HG03521 (cell line): ENCODE measurements around the gene RPRD2.
A peak's percentile ranks its signal among the peaks of the same experiment; 100 is the strongest.

Source experiments
- ATAC-seq: cut with Tn5 transposase; IDR thresholded peaks from one replicate; pipeline ENCODE4 v1.9.1; 2021; ENCODE audit warnings: mild to moderate bottlenecking, moderate library complexity; ENCODE audit not compliant: unreplicated experiment

Gene RPRD2

GRCh38 chr1:150512846-150513245 lies 148.9 kb downstream of the RPRD2 start:
- no peak for ATAC-seq

GRCh38 chr1:150513351-150513791 lies 149.4 kb downstream of the RPRD2 start:
- no peak for ATAC-seq

DNA sequence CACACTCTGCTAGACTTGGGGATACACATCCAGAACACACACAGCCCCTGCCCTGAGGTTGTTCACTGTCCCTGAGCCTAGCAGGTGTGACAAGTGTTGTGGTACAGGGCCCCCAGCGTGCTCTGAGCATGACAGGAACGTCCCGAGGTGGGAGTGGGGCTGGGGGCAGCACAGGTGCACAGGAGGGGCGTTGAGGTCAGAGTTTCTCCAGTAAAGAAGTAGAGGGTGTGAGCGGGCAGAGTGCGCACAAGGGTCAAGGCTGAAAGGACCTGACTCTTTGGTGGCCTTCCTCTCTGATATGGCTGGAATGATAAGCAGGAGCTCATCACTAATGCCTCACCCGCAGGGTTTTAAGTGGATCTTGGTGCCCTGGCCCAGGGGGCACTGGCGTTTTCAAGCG lies 150.3 kb downstream of the RPRD2 start:
- no peak for ATAC-seq

DNA sequence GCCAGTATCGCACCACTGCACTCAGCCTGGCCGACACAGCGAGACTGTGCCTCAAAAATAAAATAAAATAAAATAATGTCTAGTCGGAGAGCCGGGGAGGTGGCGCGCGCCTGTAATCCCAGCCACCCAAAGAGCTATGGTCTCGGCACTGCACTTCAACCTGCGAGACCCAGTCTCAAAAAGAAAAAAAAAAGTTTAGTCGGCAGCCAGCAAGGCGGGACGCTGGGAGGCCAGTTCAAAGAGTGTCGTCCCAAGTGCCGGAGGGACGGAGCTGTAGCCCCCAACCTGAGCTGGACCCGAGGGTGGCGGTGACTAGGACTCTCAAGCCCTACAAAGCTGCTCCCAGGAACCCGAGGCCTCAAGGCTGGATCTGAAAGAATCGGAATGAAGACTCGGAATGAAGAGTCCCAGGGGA lies 151.0 kb downstream of the RPRD2 start:
- no peak for ATAC-seq

DNA sequence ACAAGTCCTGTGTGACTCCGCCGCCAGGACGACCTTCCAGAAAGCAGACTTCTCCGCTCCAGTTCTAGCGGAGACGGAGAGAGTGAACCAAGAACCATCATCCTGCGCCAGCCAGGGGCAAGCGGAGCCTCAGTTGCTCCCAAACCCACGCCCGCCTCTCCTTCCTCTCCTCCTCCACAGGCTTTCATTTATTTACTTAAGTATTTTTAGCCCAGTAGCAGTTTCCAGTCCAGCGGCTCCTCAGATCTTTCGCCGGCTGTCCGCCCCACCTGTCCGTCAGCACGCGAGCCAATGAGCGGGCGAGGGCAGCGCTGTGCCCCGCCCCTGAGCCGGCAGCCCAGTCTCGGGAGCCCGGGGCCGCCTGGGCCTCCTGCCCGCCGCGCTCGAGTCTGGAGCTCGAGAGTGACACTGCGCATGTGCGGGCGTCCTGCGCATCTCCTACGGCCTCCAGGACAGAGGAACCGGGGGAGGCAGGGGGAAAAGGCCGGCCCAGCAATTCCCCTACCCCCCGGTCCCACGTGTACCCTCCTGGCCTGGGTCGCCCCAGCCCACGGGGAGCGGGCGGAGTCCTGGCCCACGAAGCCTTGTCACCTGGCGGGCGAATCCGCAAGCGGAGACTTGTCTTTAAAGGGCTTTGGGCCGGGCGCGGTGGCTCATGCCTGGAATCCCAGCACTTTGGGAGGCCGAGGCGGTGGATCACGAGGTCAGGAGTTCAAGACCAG lies 151.5 kb downstream of the RPRD2 start, which contains the start of gene FALEC:
Gene FALEC (plus strand): TSS at position 425 of the 722 bp plus-strand sequence.
- peak; percentile 97 for ATAC-seq

DNA sequence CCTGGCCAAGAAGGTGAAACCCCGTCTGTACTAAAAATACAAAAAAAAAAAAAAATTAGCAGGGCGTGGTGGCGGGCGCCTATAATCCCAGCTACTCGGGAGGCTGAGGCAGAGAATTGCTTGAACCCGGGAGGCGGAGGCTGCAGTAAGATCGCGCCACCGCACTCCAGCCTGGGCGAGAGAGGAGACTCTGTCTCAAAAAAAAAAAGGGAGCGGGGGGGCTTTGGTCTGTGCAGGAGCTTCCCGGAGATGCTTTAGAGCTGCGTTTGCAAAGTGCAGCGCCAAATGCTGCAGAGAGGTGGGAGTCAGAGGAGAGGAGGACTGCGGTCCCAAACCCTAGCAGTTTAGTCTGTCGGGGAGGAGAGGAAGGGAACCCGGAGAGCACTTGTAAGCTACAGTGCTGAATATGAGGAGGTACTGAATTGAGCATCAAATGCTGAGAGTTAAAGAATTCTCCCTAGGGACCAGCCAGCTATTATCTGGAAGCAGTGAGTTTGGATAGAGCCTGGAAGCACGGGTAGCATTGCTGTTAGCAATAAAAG lies 152.2 kb downstream of the RPRD2 start:
- ATAC-seq: no peak

GRCh38 chr1:150516616-150517015 lies 152.7 kb downstream of the RPRD2 start:
- no peak for ATAC-seq

DNA sequence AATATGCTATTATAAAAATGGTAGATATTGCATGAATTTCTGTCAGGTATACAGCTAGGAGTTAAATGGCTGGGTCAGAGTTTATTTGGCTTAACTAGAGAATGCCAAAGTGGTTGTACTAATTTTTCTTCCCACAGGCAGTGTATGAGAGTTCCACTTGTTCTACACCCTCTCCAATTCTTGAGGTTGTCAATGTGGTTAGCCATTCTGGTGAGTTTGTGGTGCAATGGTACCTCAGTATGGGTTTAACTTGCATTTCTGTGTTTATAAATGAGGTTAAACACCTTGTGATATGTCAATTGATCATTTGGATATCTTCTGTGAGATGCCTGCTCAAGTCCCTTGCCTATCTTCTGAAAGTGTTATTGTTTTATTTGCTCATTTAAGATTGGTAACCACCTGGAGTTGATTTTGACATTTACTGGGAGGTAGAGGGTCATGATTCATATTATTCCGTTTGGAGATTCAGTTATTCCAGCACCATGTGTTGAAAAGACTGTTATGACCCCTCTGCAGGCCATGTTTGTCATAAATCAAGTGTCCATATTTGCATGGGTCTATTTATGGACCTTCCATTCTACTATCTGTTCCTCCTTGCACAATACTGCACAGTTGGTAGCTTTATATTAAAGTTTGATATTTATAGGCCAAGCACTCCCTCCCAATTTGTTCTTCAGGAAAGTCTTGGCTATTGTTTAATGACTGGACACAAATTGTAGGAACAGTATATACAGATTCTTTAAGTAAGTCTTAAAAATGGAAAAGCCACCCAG lies 157.4 kb downstream of the RPRD2 start:
- ATAC-seq: no peak

DNA sequence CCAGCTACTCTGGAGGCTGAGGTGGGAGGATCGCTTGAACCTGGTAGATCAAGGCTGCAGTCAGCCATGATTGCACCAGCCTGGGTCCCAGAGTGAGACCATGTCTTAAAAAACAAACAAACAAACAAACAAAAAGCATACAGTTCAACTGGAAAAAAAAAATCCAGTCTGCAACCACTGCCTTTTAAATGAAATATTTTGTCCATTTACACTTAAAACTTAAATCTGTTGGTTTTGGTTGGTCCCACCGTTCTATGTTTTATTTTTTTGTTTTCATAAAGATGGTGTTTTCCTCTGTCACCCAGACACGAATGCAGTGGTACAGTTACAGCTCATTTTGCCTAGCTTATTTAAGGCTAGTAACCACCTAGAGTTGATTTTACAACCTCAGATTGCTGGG lies 161.4 kb downstream of the RPRD2 start:
- no peak for ATAC-seq
